Posterior vena cava (tissue), 2 donors: ENCODE results near the gene MRPS35. TPM values are rescaled to one million over a fixed set of nuclear protein-coding genes. Genes with fewer than 3 reads are reported as not detected.
"Not testable (repeated sequence)": the region's sequence is repeated elsewhere in the genome, so short reads cannot be mapped to it uniquely, and the experiment has no call there.

Experiments
- DNase-seq: peaks from one replicate; pipeline ENCODE4 v3.0.0-alpha.2; 2020; ENCODE audit warnings: low spot score
- intact Hi-C, 2 donors: fragments of 100-400 bp; cut with DNase I; formaldehyde crosslinking; loops; one replicate each; pipeline versions ENCODE4 v1.14.1 to v1.14.2; 2022 to 2023
- total RNA-seq, 2 donors: library from RNA; stranded (reverse); fragmentation: NEBNext Ultra II Directional; extraction: Animal tissue kit (Norgen Biotek cat#: 25700); gene quantifications; one replicate each; pipeline ENCODE4 v1.2.1, GENCODE V29; 2021
- donor health status: DM: yes; HTN: yes; CAD: no.
- donor health status: DM: yes; HTN: yes; CAD: no.

The MRPS35 gene
- total RNA-seq, 2 donors from 2014 or later, result 29.7 TPM

DNA sequence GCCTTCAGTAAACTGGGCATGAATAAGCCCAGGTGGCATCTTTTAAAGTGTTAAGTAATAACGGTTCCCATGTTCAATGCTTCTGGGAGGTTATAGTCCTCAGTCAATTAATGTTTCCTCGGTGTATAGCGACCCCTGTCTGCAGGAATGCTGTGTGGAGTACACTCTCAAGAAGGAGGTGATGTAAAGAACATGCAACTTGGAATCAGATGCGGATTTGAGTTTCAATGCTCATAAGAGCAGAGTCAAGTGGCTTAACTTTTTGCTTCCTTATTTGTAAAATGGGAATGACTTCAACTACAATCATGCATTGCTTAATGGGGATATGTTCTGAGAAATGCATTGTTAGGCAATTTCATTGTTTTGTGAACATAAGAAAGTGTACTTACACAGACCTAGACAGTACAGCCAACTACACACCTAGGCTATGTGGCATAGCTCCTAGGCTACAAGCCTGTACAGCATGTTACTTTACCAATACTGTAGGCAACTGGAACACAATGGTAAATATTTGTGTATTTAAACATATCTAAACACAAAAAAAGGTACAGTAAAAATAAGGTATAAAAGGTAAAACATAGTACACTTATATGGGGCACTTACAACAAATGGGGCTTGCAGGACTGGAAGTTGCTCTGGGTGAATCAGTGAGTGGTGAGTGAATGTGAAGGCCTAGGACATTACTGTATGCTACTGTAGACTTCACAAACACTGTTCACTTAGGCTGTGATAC is 6.7 kb upstream of the MRPS35 start:
- intact Hi-C loops, result no loop called here

DNA sequence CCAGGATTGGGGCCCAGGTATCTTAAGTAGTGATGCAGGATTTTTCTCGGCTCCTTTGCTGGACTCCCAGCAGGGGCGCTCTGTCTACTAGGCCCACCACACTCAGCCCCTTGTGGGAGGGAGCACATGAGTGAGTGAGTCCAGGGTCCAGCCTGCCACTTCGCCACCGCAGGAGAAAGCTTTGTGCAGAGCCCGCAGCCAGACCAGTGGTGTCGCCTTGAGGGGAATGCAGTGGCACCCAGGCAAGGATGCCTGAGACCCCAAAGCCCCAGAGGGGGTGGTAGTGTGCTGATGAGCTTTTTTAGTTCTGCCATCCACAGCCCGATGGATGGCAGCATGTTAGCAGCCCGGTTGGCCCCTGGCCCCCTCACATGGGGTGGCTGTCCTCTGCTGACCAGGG is 5.4 kb upstream of the MRPS35 start:
- intact Hi-C loops, result no loop called here
- no peak for DNase-seq

More for the DNA sequence above, 6.7 kb upstream of the MRPS35 start:
- DNase-seq, result no peak

DNA sequence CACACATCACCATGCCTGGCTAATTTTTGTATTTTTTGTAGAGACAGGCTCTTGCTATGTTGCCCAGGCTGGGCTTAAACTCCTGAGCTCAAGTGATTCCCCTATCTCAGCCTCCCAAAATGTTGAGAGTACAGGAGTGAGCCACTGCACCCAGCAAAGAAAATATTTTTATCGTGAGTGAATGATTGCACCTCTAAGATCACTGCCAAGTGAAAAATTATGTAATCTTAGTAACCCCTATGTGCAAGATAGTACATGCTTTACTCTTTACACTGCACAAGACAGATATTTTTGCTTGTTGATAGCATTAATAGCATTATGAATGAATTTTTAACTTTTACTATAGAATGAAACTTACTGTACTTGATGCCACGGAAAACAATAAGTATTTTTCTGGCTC is 3.4 kb upstream of the MRPS35 start:
- no peak for DNase-seq
- intact Hi-C loops, result no loop called here

DNA sequence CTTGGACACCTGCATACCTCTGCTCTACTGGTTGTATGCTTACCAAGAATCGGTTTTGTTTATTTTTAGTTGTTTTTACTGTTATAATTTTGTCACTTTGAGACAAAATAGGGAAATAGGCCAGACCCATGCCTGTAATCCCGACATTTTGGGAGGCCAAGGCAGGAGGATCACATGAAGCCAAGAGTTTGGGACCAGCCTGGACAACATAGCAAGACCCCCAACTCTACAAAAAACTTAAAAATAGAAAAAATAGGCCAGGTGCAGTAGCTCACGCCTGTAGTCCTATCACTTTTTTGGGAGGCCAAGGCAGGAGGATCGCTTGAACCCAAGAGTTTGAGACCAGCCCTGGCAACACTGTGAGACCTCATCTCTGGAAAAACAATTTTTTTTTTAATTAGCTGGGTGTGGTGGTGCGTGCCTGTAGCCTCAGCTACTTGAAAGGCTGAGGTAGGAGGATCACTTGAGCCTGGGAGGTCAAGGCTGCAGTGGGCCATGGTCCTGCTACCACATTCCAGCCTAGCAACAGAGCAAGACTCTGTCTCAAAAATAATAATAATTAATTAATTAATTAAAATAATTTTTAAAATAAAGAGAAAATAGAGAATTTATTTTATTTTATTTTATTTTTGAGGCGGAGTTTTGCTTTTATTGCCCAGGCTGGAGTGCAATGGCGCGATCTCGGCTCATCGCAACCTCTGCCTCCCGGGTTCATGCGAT is 1.3 kb upstream of the MRPS35 start:
- no peak for DNase-seq
- intact Hi-C loops, result no loop called here

DNA sequence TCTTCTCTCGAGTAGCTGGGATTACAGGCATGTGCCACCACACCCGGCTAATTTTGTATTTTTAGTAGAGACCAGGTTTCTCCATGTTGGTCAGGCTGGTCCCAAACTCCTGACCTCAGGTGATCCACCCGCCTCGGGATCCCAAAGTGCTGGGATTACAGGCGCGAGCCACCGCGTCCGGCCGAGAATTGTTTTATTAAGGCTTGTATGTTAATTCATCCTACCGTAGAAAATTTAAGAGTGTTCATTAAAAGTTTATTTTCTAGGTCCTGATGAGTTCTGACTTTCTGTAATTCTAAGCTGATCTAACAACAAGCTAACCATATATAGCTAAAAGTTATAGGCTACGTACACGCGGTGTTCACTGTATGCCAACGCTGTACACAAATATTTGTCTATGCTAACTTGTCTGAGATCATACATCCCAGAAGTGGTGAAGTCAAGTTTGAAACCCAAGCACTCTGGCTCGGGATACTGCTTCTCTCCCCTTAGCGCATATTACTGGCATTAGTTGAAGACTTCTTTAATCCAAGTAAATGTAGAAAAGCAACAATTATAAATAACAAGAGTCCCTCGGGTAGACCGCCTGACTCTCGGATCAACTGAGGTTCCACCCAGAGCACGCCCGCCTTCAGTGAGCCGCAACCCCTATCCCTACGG is 570 bp upstream of the MRPS35 start:
- DNase-seq, result no peak

DNA sequence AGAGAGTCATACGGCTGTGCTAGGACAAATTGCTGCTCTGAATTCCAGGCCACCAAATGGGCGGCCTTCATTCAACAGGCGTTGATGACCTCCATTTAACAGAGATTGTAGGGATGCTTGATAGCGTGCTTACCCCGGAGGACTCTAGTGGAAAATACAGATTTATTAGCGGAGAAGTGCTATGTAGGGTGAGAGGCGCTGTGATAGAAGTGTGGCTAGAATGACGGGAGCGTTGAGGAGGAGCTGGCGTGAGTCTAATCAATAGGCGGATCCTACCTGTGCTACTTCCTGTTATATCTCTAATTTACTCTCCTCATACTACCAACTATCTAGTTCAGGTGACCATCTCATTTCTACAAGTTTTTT is 668 bp downstream of the MRPS35 start:
- intact Hi-C loops, result no loop called here
- DNase-seq, result no peak

More for the DNA sequence above, 570 bp upstream of the MRPS35 start:
- intact Hi-C loops, result no loop called here

DNA sequence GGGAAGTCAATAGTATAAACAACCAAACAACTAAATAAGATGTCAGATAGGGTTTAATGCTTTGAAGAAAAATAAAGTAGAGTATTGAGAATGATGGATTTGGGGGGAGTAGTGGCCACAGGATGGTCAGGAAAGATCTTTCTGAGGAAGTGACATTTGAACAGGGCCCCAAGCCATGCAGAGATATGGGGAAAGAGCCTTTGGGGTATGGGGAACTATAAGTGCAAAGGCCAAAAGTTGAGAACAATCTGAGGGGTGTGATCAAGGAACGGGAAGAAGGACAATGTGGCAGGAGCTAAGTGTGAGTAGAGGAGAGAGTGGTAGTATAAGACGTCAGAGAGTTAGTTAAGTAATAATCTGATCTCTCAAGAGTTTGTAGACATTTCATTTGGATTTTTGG is 1.3 kb downstream of the MRPS35 start:
- intact Hi-C loops, result no loop called here

DNA sequence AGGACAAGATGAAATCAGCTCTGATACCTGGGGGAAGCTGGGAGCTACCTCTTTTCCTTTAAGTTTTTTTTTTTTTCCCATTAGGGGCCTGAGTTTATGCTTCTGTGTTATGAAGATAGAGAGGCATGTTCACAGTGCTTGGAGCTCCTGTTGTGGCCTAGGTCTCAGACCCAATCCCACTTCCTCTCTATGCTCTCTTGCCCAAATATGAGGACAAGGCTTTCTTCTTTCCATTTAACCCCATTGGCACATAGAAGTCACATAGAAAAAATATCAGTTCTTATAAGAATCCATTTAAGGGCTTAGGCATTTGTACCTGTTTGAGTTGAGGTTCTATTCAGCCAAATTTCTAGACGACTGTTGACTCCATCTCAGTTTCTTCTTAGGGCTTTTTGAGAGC is 12.6 kb downstream of the MRPS35 start:
- DNase-seq, result no peak
- intact Hi-C loops, result loop anchor here in 1 of 2 donors (10.0 kb wide), 1 partner anchor 92 kb away; no protein-coding TSS in a partner anchor

More for the DNA sequence above, 1.3 kb downstream of the MRPS35 start:
- DNase-seq, result no peak

DNA sequence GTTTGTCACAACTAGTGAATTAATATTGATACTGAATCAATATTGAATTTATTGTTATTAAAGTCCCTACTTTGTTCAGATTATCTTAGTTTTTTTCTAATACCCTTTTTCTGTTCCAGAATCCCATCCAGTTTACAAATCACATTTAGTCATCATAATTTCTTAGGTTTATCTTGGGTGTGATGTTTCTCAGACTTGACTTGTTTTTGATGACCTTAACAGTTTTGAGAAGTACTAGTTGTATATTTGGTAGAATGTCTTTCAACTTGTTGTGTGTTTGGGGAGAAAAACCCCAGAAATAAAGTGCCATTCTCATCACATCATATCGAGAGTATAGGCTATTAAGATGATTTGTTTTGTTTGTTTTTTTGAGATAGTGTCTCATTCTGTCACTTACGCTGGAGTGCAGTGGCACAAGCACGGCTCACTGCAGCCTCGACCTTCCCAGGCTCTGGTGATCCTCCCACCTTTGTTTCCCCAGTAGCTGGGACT is 19.5 kb downstream of the MRPS35 start:
- no peak for DNase-seq
- intact Hi-C loops, result loop anchor here in 1 of 2 donors (10.0 kb wide), 1 partner anchor 85 kb away; no protein-coding TSS in a partner anchor

DNA sequence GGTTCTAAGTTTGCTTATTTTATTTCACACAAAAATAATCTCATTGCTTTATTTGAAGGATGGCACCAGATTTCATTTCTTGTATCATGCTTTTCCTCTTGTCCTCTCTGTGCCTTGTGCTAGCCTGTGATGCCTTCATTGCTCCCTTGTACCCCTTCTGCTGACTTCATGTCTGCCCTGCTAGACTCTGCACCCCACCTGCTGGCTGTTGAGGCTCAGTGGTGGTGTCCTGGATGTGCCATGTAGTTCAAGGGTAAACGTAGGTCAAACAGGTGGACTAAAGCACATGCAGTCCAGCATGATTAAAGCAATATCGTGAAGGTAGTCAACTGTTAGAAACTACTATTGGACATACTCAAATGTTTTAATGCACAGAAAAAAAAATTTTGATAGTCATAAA is 21.6 kb downstream of the MRPS35 start:
- intact Hi-C loops, result loop anchor here in 1 of 2 donors (10.0 kb wide), 1 partner anchor 83 kb away; no protein-coding TSS in a partner anchor
- DNase-seq, result no peak

DNA sequence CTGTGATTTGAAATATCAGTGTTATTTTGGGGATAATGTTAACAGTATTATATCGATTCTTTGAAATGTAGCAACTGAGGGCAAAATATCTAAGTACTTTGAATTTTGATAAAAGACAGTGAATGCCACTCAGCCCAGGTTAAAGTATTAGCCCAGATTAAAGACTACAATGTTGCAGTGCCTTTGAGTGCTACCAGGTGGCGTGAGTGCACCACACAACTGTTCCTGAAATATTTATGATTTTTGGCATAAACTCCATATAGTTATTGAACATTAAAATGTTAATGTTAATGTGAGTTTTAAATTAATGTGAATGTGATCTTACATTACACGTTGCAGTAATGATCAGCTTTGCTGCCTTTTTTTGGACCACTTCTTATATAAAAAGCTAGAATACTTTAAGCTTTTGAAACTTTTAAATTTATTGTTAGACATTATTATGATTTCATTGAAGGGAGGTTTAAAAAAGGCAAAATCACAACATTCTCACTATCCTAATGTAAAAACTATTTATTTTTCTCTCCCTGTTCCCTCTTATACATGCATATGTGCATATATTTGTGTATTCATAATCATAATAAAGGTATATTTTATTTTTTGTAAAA is 22.5 kb downstream of the MRPS35 start:
- intact Hi-C loops, result loop anchor here in 1 of 2 donors (10.0 kb wide), 1 partner anchor 82 kb away; no protein-coding TSS in a partner anchor
- no peak for DNase-seq

DNA sequence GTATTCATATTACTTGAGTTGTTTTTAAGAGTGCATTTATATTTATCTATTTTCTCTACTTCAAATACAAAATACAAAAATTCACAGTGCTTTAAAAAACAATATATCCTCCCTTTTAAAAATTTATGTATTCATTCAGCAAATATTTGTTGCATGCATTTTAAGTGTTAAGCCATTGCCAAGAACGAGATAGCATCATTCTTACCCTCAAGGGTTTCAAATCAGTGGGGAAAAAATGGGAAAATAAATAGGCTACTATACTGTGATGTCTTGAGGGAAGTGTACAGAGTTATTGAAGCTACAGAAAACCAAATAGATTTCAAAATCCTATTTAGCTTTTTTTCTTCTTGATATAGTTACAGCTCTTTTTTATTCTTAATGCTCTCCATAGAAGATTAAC is 23.2 kb downstream of the MRPS35 start:
- intact Hi-C loops, result loop anchor here in 1 of 2 donors (10.0 kb wide), 1 partner anchor 81 kb away; no protein-coding TSS in a partner anchor
- no peak for DNase-seq

DNA sequence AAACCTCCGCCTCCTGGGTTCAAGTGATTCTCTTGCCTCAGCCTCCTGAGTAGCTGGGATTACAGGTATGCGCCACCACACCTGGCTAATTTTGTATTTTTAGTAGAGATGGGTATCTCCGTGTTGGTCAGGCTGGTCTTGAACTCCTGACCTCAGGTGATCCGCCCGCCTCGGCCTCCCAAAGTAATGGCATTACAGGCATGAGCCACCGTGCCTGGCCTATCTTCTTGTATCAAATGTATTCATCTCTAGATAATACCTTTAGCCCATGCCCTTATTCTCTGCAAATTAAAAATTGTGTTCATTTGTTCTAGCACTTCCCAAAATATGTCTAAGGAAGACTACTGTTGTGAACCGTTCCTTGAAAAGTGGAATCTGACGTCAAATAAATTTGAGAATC is 23.7 kb downstream of the MRPS35 start:
- DNase-seq, result not testable (repeated sequence)
- intact Hi-C loops, result loop anchor here in 1 of 2 donors (10.0 kb wide), 1 partner anchor 80 kb away; no protein-coding TSS in a partner anchor

DNA sequence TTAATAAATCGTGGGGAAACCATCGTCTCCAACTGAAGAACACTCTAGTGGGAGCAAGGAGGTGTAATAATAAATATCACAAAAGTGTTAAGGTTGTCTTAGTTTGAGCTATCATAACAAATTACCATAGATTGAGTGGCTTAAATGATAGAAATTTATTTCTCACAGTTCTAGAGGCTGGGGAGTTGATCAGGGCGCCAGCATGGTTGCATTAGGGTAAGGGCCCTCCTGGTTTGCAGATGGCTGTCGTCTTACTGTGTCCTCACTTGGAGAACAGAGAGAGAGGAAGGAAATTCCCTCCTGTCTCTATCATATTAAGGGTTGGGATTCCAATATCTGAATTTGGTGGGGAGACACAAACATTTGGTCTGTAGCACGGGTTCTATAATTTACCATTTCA is 33.0 kb downstream of the MRPS35 start:
- no peak for DNase-seq
- intact Hi-C loops, result no loop called here

DNA sequence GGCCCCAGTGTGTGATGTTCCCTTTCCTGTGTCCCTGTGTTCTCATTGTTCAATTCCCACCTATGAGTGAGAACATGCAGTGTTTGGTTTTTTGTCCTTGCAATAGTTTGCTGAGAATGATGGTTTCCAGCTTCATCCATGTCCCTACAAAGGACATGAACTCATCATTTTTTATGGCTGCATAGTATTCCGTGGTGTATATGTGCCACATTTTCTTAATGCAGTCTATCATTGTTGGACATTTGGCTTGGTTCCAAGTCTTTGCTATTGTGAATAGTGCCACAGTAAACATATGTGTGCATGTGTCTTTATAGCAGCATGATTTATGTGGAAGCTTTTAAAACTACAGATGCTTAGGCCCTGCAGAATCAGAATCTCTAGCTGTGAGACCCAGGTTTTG is 35.1 kb downstream of the MRPS35 start:
- intact Hi-C loops, DNase-seq: not testable (repeated sequence)

DNA sequence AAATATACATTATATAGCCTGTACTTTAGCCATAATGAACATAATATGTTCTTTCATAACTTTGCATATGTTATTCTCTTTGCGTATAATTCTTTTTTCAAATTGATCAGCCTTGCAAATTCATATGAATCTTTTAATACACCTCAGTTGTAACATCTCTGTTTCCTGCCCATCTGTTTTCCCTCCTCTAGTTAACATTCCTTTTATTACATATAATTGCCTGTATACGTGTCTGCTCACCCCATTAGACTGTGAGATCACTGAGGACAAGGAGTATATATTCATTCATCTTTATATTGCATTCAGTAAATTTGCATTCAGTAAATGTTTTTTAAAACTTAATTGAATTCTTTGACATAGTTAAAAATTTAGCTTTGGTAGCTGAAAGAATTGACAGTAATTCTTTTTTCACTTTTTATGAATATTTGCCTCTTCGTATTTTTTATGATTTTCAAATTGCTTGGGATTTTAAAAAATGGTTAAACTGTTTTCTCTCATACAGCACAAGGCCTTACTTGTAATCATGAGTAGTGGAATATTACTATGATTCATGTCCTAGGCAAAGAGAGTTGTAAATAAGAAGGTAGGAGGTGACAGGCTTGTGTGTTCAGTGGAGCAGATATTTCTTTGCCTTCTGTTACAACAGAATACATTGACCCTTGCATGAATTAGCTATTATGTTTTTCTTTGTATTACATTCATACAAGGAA is 36.6 kb downstream of the MRPS35 start:
- no peak for DNase-seq
- intact Hi-C loops, result no loop called here

DNA sequence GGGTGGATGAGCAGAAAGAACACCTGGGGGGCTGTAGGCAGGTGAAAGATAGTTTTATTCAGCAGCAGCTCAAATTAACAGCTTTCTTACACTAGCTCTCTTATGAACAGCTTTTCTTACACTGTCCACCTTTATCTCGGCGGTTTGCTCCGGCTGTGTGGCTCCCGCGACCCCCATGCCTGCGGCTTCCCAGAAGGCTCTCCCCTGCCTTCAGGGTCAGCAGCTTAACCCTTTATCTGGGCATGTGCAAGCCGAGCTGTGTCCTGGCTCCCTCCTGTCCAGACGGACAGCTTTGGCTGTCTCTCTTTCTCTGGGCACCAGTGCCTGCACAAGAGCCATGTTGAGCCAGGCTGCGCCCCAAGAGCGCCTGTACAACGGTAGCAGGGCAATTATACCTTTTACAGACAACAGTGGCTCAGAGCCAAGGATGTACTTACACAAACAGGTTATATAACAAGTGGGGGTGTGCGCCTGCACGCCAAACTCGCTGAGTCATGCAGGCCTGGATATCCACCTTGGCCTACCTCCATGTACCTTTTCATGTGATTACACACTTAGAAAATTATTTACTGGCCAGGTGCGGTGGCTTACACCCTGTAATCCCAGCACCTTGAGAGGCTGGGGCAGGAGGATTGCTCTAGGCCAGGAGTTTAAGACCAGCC is 40.9 kb downstream of the MRPS35 start:
- no peak for DNase-seq
- intact Hi-C loops, result no loop called here

DNA sequence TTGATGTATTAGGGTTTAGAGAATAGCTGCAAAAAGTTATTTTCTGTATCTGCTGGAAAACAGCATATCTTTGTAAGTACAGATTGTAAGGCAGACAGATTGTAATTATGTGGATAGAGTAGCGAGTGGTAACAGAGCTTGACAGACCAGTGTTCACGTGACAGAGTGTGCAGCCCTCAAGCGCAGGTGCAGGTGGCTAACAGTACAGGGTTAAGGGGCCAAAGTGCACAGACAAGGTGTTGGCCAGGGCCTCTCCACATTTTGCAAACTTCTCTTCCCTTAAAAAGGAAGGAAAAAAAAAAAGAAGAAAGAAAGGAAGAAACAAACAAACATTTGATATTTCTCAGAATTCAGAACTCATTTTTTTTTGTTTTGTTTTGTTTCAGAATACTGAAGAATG is 44.2 kb downstream of the MRPS35 start:
- intact Hi-C loops, result no loop called here
- DNase-seq, result no peak
